NCI-H2107 (cell line): Measurements from ENCODE around the gene HPSE.

Source experiments
- DNase-seq: peaks from one replicate; lab custom pipeline; 2025; lab: John Stamatoyannopoulos, UW

HPSE gene

DNA sequence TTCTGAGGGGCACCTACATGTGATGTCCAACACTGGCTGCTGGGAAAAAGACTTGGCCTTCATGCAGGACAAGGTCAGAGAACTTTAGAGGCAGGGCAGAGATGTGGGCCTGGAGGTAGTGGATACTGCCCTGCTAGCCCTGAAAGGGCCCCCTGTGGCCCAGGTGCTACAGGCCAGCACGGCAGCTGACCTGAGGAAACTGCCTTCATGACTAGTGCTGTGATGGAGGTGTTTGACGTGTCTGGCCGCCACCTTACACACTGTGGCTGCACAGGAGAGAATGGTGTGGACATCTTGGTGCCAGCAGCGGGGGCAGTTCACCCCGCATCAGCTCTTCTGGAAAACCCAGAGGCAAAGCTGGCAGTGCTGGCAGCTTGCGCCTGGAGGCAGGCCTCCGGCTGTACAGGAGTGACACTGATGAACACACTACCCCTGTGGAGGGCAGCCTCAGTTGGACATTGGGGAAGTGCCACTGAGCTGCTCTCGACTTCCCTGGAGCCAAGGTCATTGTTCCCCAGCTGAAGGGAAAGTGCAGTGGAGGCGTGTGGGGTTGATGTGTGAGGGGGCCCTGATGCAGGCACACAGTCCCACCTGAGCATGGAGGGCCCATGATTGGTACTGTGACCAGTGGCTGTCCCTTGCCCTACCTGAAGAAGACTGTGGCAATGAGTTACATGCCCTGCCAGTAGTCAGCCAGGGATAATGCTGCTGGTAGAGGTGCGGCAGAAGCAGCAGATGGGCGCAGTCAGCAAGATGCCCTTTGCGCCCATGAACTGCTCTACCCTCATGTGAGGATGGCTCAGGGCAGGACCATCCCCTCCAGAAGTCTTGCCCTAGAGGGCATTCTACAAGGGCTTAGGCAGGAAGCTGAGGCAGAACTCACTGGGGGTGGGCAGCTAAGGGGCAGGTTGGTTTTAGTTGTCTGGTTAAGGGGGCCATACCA lies 87.0 kb downstream of the HPSE start:
- DNase-seq: no peak
